ENCODE measurements around the gene SLC26A8. TPM values are rescaled to one million over a fixed set of nuclear protein-coding genes. Genes with fewer than 3 reads are reported as not detected.

SLC26A8 gene
- total RNA-seq, 1 donor from 2014 or later = 1.2 TPM

DNA sequence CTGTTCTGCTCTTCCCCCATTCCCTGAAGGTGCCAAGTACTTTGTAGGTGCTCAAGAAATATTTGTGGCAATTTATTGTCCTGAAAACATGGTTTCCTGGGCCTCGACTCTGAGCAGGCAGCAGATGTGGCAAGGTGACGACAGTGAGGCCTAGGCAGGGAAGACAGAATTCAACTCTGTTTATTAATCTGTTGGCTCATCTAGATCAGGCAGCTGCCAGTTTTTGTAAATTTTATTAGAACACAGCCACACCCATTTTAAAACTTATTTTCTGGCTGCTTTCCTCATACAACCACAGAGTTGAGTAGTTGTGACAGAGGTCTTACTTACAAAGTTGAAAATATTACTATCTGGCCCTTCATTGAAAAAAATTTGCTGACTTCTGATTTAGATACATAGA is 27.7 kb upstream of the SLC26A8 start:
- no peak for ATAC-seq
- no peak for TF ChIP-seq CTCF (IDR thresholded peaks at IDR 0.05)
- H3K27me3 ChIP-seq (ENCODE audit: low read depth) = no peaks in the 10 kb centered on the region
- H3K4me3 ChIP-seq = no peak overlapping the region
- H3K27ac ChIP-seq = no peak overlapping the region
- H3K9me3 ChIP-seq = no peaks in the 10 kb centered on the region
- peaks cover 31% of the 10 kb centered on the region for H3K36me3 ChIP-seq
- no peak for DNase-seq
- peaks cover 68% of the 10 kb centered on the region for H3K4me1 ChIP-seq
- intact Hi-C loops (cut with DNase I) = no loop called here

- peaks cover 31% of the 10 kb centered on the region for H3K36me3 ChIP-seq
- no peak overlapping the region for H3K27ac ChIP-seq
- no peak for TF ChIP-seq CTCF (IDR thresholded peaks at IDR 0.05)
- DNase-seq (no peak), ATAC-seq (no peak)
- peaks cover 67% of the 10 kb centered on the region for H3K4me1 ChIP-seq
- no peak overlapping the region for H3K4me3 ChIP-seq
- no peaks in the 10 kb centered on the region for H3K27me3 ChIP-seq (ENCODE audit: low read depth)
- intact Hi-C loops (cut with DNase I) = no loop called here
- no peaks in the 10 kb centered on the region for H3K9me3 ChIP-seq
These were observed 26.7 kb upstream of the SLC26A8 start for GRCh38 chr6:36050947-36051710.

GRCh38 chr6:36050305-36050704 is 25.9 kb upstream of the SLC26A8 start:
- Histone ChIP-seq H3K4me3 (no peak overlapping the region), H3K9me3 (no peaks in the 10 kb centered on the region), H3K4me1 (peaks cover 59% of the 10 kb centered on the region), H3K27ac (no peak overlapping the region), H3K27me3 (ENCODE audit: low read depth) (no peaks in the 10 kb centered on the region), H3K36me3 (peaks cover 29% of the 10 kb centered on the region)
- no peak for TF ChIP-seq CTCF (IDR thresholded peaks at IDR 0.05)
- ATAC-seq = no peak
- DNase-seq = no peak
- intact Hi-C loops (cut with DNase I) = no loop called here

DNA sequence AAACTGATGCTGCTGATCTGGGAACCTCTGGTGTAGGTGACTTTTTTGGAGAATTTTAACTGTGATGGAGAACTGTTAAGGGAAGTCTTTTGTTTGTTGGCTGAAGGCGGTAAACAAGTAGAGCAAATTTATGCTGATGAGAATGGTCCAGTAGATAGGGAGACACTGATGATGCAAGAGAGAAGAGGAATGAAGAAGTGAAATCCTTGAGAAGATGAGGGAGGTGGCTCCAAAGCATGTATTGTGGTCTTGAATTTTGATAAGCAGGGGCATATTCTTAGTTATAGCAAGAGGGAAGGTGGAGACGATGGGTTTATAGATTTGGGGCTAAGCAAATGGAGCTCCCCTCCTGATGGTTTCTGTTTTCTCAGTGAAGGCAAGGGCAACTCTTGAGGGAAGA is 25.1 kb upstream of the SLC26A8 start:
- no peak for DNase-seq
- ATAC-seq = no peak
- no peaks in the 10 kb centered on the region for H3K9me3 ChIP-seq
- peaks cover 54% of the 10 kb centered on the region for H3K4me1 ChIP-seq
- peaks cover 22% of the 10 kb centered on the region for H3K36me3 ChIP-seq
- intact Hi-C loops (cut with DNase I) = no loop called here
- TF ChIP-seq CTCF (IDR thresholded peaks at IDR 0.05) = no peak
- no peak overlapping the region for H3K27ac ChIP-seq
- no peaks in the 10 kb centered on the region for H3K27me3 ChIP-seq (ENCODE audit: low read depth)
- no peak overlapping the region for H3K4me3 ChIP-seq

DNA sequence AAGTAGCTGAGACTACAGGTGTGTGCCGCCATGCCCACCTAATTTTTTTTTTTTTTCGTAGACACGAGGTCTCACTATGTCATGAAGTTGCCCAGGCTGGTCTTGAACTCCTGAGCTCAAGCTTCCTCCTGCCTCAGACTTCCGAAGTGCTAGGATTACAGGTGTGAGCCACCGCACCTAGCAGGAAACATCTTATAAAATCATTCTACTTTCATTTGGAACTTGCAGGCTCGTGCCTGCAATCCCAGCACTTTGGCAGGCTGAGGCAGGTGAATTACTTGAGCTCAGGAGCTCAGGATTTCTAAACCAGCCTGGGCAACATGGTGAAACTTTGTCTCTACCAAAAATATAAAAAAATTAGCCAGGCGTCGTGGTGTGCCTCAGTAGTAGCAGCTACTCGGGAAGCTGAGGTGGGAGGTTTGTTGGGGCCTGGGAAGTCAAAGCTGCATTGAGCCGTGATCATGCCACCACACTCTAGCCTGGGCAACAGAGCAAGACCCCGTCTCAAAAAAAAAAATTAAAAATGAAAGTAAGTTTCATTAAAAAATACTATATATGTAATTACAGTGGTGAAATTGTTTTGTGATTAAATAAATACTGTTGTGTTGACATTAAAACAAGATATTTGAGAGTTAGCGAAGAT is 18.3 kb upstream of the SLC26A8 start:
- no peak for TF ChIP-seq CTCF (IDR thresholded peaks at IDR 0.05)
- Histone ChIP-seq H3K27ac (no peak overlapping the region), H3K27me3 (ENCODE audit: low read depth) (no peaks in the 10 kb centered on the region), H3K4me3 (no peak overlapping the region), H3K9me3 (no peaks in the 10 kb centered on the region), H3K36me3 (no peaks in the 10 kb centered on the region), H3K4me1 (peaks cover 45% of the 10 kb centered on the region)
- intact Hi-C loops (cut with DNase I) = no loop called here
- no peak for DNase-seq
- ATAC-seq = no peak

Measured in lower lobe of right lung (tissue), 2 donors.